ENCODE data around the gene KMT2E.

The KMT2E gene

GRCh38 chr7:105133986-105134655 is 120.1 kb downstream of the KMT2E start:
- DNase-seq, result no peak

GRCh38 chr7:105136221-105136620 is 122.2 kb downstream of the KMT2E start:
- DNase-seq, result no peak

DNA sequence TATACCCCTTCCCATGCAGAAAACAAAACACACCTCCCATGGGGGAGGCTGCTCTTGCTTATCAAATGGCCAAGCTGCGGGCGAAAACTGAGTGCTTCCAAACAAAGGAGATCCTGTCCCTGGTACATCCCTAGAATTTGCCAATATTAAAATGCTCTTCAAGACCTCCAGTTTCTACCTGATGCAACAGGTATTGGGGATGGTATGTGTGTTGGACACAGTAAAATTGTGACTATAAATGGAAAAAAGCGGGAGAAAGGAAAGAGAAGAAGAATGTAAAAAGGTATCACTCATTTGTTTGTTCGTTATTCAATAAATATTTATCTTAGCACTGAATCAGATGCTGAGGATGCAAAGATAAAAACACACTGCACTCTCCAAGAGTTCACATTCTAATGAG is 123.9 kb downstream of the KMT2E start:
- no peak for DNase-seq

- DNase-seq, result no peak
These were observed 125.4 kb downstream of the KMT2E start for GRCh38 chr7:105139381-105139780.

DNA sequence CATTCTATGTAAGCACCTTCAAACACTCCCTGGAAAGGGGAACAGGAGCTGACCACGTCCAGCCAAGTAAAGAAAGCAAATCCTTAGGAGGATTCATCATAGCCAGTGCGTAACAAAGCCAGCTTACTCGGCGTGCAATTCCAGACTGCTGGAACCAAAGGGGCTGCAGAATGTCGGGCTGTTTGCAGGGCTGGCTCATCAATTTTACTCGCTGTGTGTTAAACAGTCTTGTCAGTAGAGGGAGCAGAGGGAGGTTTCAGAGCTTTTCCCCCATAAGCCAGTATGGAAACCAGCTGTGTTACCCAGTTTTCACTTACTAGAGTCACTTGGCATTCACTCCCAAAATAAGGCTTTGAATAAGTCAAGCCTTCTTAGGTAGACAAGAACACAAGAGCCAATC is 127.1 kb downstream of the KMT2E start:
- DNase-seq, result no peak

- DNase-seq, result no peak
These were observed 135.8 kb downstream of the KMT2E start for GRCh38 chr7:105149827-105150226.

DNA sequence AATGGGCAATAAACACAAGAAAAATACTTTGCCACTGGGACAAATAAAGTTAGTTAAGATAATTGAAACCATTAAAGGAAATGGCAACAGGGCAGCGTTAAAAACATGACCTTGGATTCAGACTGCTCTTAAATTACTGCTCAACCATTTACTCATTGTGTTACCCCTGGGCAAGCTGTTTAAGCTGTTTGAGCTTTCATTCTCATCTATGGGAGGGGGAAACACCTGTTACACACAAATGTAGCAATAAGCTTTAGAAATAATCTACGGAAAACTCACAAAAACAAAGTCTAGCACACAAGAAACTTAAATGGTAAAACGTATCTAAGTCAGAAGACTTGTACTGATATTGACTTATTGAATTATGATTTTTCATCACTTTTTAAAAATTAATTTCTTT is 137.1 kb downstream of the KMT2E start:
- DNase-seq, result no peak

GRCh38 chr7:105153531-105153930 is 139.5 kb downstream of the KMT2E start:
- no peak for DNase-seq

- no peak for DNase-seq
These were observed 140.1 kb downstream of the KMT2E start for GRCh38 chr7:105154084-105154483.

- no peak for DNase-seq
These were observed 142.7 kb downstream of the KMT2E start for GRCh38 chr7:105156731-105157130.

GRCh38 chr7:105157278-105157677 is 143.3 kb downstream of the KMT2E start:
- no peak for DNase-seq

DNA sequence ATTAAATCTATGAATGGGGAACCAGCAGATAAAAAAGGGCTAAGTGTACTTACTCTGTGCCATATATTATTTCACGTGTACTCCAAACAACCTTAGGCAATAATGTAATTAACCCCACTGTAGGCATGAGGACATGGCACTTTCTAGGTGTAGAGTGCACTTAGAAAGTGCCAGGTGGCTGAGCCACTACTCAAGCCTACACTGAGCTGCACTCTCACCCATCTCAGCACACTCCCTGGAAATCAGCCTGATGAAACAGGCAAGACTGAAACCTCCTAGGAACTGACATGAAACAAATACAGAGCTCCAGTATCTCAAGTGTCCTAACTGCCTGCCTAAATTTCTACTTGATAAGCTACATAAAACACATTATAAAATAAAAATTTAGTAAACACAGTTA is 147.4 kb downstream of the KMT2E start:
- DNase-seq, result no peak

Data from CD4-positive, alpha-beta T cell treated with Interferon gamma for 1 hour (primary cell).